Subcutaneous abdominal adipose tissue (tissue), 5 donors: ENCODE results near the gene MKRN2.
A peak's percentile ranks its signal among the peaks of the same experiment; 100 is the strongest.

Source experiments
- H3K27ac ChIP-seq: one replicate; pipeline ENCODE4 v1.7.0; 2013; ENCODE audit warnings: low read depth, mild to moderate bottlenecking, inconsistent platforms, low read length, moderate library complexity
- H3K27me3 ChIP-seq, 5 donors: one replicate each; pipeline ENCODE4 v1.7.0; 2013; ENCODE audit warnings: low read length in 5 of 5, inconsistent platforms in 1 of 5; ENCODE audit not compliant: control insufficient read depth in 5 of 5, insufficient read depth in 4 of 5
- H3K36me3 ChIP-seq, 5 donors: one replicate each; pipeline ENCODE4 v1.7.0; 2013; ENCODE audit warnings: low read length in 5 of 5; ENCODE audit not compliant: control insufficient read depth in 5 of 5, insufficient read depth in 5 of 5
- H3K4me1 ChIP-seq, 5 donors: one replicate each; pipeline ENCODE4 v1.7.0; 2013; ENCODE audit warnings: low read length in 5 of 5, mild to moderate bottlenecking in 3 of 5, moderate library complexity in 1 of 5; ENCODE audit not compliant: control insufficient read depth in 5 of 5, insufficient read depth in 5 of 5
- H3K4me3 ChIP-seq, 5 donors: one replicate each; pipeline ENCODE4 v1.7.0; 2013; ENCODE audit warnings: low read length in 5 of 5, low read depth in 1 of 5
- H3K9ac ChIP-seq, 5 donors: one replicate each; pipeline ENCODE4 v1.7.0; 2013; ENCODE audit warnings: low read length in 5 of 5, mild to moderate bottlenecking in 4 of 5, moderate library complexity in 3 of 5
- H3K9me3 ChIP-seq, 5 donors: one replicate each; pipeline ENCODE4 v1.7.0; 2013; ENCODE audit warnings: low read length in 5 of 5; ENCODE audit not compliant: control insufficient read depth in 5 of 5
- donor health status: healthy.
- donor health status: healthy.
- donor health status: healthy.
- donor health status: healthy.
- donor health status: healthy.

Gene MKRN2

GRCh38 chr3:12553921-12554391, 2.9 kb upstream of the MKRN2 start:
- no peak overlapping the region for H3K27ac ChIP-seq
- no peaks in the 10 kb centered on the region for H3K9me3 ChIP-seq
- peaks cover 2 to 43% (median 34%) of the 10 kb centered on the region in 5 donors for H3K4me1 ChIP-seq
- peak overlapping the region in 4 of 5 donors; percentile 41 to 78 (median 62) for H3K9ac ChIP-seq
- no peaks in the 10 kb centered on the region for H3K36me3 ChIP-seq
- H3K4me3 ChIP-seq = peak overlapping the region; percentile 57 to 76 (median 74)
- H3K27me3 ChIP-seq = peaks cover 0 to 12% (median 5%) of the 10 kb centered on the region in 5 donors

DNA sequence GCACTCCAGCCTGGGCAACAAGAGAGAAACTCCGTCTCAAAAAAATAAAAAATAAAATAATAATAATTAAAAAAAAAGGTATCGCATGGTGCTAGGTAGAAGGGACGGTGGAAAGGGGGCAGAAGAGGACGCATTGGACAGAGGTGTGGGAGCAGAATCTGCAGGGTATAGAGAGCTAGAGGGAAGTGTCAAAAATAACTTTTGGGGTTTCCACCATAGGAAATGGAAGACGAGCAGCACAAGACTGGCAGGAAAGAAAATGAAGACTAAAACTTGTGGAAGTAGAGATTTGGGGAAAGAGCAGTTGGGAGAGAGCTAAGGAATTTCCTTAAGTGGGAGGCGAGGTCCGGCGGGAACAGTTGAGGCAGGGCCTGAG, 585 bp upstream of the MKRN2 start:
- no peaks in the 10 kb centered on the region for H3K9me3 ChIP-seq
- peak overlapping the region; percentile 88 to 95 (median 92) for H3K4me3 ChIP-seq
- H3K27ac ChIP-seq = peak overlapping the region; percentile 92
- peaks cover 0 to 12% (median 5%) of the 10 kb centered on the region in 5 donors for H3K27me3 ChIP-seq
- peak overlapping the region; percentile 60 to 95 (median 87) for H3K9ac ChIP-seq
- peaks cover 2 to 53% (median 44%) of the 10 kb centered on the region in 5 donors for H3K4me1 ChIP-seq
- H3K36me3 ChIP-seq = no peaks in the 10 kb centered on the region

DNA sequence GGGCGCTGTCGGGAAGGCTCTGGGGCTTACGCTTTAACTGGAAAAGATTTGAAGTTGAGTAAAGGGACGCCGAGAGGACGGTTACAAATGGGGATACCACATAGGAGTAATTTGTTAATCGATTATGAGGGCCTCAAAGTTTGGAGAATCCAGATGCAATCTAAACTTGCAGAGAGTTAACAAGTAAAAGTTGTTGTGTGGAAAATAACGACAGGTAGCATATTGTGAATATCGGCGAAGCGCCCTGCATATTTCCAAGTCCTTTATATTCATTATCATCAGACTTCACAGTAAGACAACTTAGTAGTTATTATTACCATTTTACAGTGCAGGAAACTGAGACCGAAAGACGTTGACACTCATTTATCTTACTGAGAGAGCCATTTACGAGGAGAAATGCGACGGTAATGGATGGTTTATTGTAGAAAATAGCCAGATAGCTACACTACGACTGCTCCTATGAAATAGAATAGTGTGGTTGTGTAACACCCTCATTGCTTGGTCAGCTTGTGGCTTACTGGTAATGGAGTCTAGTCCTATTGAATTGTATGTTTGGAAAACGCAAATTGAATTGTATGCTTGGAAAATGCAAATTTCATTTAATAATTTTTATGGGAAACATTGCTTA, 700 bp downstream of the MKRN2 start:
- Histone ChIP-seq H3K9me3 (no peaks in the 10 kb centered on the region), H3K4me1 (peaks cover 3 to 53% (median 51%) of the 10 kb centered on the region in 5 donors), H3K4me3 (peak overlapping the region; percentile 88 to 94 (median 91)), H3K27ac (peak overlapping the region; percentile 92), H3K27me3 (peaks cover 0 to 11% (median 5%) of the 10 kb centered on the region in 5 donors), H3K36me3 (no peaks in the 10 kb centered on the region), H3K9ac (peak overlapping the region; percentile 94 to 98 (median 97))

DNA sequence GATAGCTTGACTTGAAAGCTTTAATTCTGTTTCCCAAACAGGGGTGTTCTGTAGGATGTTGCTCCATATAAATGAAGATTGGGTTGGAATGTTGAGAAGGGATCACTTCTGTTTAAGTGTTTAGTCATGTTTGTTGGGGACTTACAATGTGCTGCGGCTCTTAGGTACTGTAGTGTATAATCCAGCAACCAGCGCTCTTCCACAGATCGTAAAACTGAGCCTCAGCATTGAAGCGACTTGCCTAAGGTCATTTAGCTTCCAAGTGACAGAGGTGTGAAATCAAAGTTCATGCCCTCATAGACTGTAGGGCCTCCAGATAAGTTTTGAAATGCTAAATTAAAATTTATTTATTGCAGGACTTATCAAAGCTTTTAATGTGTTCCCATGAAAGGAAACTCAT, 1.8 kb downstream of the MKRN2 start:
- H3K4me3 ChIP-seq = peak overlapping the region in 3 of 5 donors; percentile 88 to 94 (median 91)
- H3K36me3 ChIP-seq = no peaks in the 10 kb centered on the region
- H3K4me1 ChIP-seq = peaks cover 3 to 58% (median 53%) of the 10 kb centered on the region in 5 donors
- peaks cover 0 to 6% (median 4%) of the 10 kb centered on the region in 5 donors for H3K27me3 ChIP-seq
- no peak overlapping the region for H3K27ac ChIP-seq
- no peaks in the 10 kb centered on the region for H3K9me3 ChIP-seq
- peak overlapping the region in 3 of 5 donors; percentile 30 to 97 (median 95) for H3K9ac ChIP-seq

DNA sequence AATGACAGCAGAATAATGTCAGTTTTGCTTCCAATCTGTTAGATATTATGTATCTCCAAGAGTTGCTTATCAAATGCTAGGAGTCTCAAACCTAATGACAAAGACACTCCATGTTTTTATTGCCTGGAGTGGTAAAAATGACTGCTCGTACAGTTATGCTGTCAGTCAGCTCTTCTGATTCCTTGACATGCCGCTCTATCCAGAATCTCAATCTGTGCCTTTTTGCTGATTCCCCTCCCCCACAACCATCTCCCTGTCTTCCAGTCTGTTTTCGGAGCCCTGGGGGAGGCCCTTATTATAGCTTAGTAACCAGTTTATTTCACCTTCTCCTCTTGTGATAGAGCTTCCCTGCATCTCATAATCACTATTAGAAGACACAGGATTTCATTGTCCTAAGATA, 2.6 kb downstream of the MKRN2 start:
- Histone ChIP-seq H3K27ac (no peak overlapping the region), H3K27me3 (no peaks in the 10 kb centered on the region), H3K36me3 (no peaks in the 10 kb centered on the region), H3K4me3 (no peak overlapping the region), H3K9me3 (no peaks in the 10 kb centered on the region), H3K9ac (no peak overlapping the region), H3K4me1 (peaks cover 3 to 55% (median 47%) of the 10 kb centered on the region in 5 donors)

DNA sequence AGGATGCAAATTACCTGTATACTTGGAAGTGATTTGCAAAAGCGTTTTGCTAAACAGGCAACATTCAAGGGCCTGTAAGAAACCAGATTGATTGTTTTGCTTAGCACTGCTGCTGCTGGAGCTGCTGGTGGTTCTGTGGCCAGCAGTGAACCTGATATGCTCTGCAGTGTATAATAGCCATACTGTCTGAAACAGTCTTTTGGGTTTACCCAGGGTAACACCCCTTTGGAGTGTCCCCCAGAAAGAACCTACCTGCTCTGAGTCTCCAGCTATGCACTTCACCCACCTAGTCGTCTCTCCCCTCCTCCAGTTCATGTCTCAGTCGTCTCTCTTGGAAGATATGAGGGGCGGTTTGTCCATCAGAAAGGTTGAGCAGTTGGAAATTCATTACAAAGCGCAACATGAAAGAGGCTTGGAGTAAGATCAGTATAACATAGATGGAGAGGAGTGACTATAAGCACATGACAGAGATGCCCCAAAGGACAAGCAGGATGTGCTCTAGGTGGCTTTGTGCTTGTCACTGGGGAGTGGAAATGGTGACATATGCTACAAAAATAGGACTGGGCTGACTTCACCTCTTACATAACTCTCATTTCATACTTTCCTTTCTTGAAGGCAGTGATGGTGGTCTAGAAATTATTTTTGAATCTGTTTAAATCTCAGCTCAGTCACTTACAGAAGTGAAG, 3.8 kb downstream of the MKRN2 start:
- H3K9ac ChIP-seq = no peak overlapping the region
- H3K36me3 ChIP-seq = no peaks in the 10 kb centered on the region
- H3K4me1 ChIP-seq = peaks cover 3 to 59% (median 47%) of the 10 kb centered on the region in 5 donors
- no peaks in the 10 kb centered on the region for H3K27me3 ChIP-seq
- H3K27ac ChIP-seq = no peak overlapping the region
- no peak overlapping the region for H3K4me3 ChIP-seq
- H3K9me3 ChIP-seq = no peaks in the 10 kb centered on the region

GRCh38 chr3:12561397-12561796, 4.5 kb downstream of the MKRN2 start:
- H3K27me3 ChIP-seq = no peaks in the 10 kb centered on the region
- H3K9me3 ChIP-seq = peaks cover 0 to 7% (median 3%) of the 10 kb centered on the region in 5 donors
- no peak overlapping the region for H3K9ac ChIP-seq
- H3K4me3 ChIP-seq = no peak overlapping the region
- H3K4me1 ChIP-seq = peaks cover 3 to 51% (median 40%) of the 10 kb centered on the region in 5 donors
- no peak overlapping the region for H3K27ac ChIP-seq
- H3K36me3 ChIP-seq = no peaks in the 10 kb centered on the region

- H3K27me3 ChIP-seq = no peaks in the 10 kb centered on the region
- no peak overlapping the region for H3K4me3 ChIP-seq
- H3K27ac ChIP-seq = no peak overlapping the region
- peaks cover 3 to 47% (median 38%) of the 10 kb centered on the region in 5 donors for H3K4me1 ChIP-seq
- peaks cover 0 to 12% (median 8%) of the 10 kb centered on the region in 5 donors for H3K9me3 ChIP-seq
- H3K36me3 ChIP-seq = no peaks in the 10 kb centered on the region
- no peak overlapping the region for H3K9ac ChIP-seq
These were observed 5.6 kb downstream of the MKRN2 start for GRCh38 chr3:12562451-12562850.

DNA sequence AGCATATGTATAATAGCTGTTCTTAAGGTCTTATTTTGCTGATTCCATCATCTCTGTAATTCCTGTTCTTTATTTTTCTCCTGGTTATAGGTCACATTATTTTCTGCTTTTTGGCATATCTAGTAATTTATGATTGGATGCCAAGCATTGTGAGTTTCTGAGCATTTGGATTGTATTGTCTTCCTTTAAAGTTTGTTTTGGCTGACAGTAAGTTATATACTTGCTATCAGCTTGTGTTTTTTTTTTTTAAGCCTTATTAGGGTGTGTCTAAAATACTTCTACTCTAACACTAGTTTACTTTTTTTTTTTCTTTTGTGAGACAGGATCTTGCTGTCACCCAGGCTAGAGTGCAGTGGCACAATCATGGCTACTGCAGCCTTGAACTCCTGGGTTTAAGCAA, 10.1 kb downstream of the MKRN2 start:
- H3K27me3 ChIP-seq = no peaks in the 10 kb centered on the region
- H3K36me3 ChIP-seq = peaks cover 7 to 35% (median 26%) of the 10 kb centered on the region in 5 donors
- no peak overlapping the region for H3K27ac ChIP-seq
- H3K4me1 ChIP-seq = peaks cover 1 to 13% (median 4%) of the 10 kb centered on the region in 5 donors
- no peak overlapping the region for H3K4me3 ChIP-seq
- H3K9me3 ChIP-seq = peaks cover 0 to 12% (median 8%) of the 10 kb centered on the region in 5 donors
- no peak overlapping the region for H3K9ac ChIP-seq

GRCh38 chr3:12568747-12569146, 11.9 kb downstream of the MKRN2 start:
- Histone ChIP-seq H3K9ac (no peak overlapping the region), H3K27me3 (no peaks in the 10 kb centered on the region), H3K4me3 (no peak overlapping the region), H3K4me1 (peaks cover 0 to 7% (median under 1%) of the 10 kb centered on the region in 5 donors), H3K9me3 (peaks cover 0 to 12% (median 8%) of the 10 kb centered on the region in 5 donors), H3K36me3 (peaks cover 13 to 49% (median 37%) of the 10 kb centered on the region in 5 donors), H3K27ac (no peak overlapping the region)
